Measurements from ENCODE around the gene SNAI3.

Gene SNAI3

GRCh38 chr16:88678224-88678979, 7.9 kb downstream of the SNAI3 start:
- H3K4me3 ChIP-seq (replicated peaks; ENCODE audit: low read depth, low read length), result no peak overlapping the region
- no peak for TF ChIP-seq CTCF (IDR thresholded peaks at IDR 0.05; ENCODE audit: low read depth, low read length, missing control alignments)
- no peak for DNase-seq (ENCODE audit: extremely low read depth, low read depth)

- no peak overlapping the region for H3K4me3 ChIP-seq (replicated peaks; ENCODE audit: low read depth, low read length)
- no peak for DNase-seq (ENCODE audit: extremely low read depth, low read depth)
- TF ChIP-seq CTCF (IDR thresholded peaks at IDR 0.05; ENCODE audit: low read depth, low read length, missing control alignments), result no peak
Observed at GRCh38 chr16:88677721-88678120, 8.6 kb downstream of the SNAI3 start.

GRCh38 chr16:88676502-88677242, 9.6 kb downstream of the SNAI3 start:
- TF ChIP-seq CTCF (IDR thresholded peaks at IDR 0.05; ENCODE audit: low read depth, low read length, missing control alignments), result no peak
- no peak overlapping the region for H3K4me3 ChIP-seq (replicated peaks; ENCODE audit: low read depth, low read length)
- no peak for DNase-seq (ENCODE audit: extremely low read depth, low read depth)

GRCh38 chr16:88673716-88674379, 12.5 kb downstream of the SNAI3 start:
- no peak for DNase-seq (ENCODE audit: extremely low read depth, low read depth)
- TF ChIP-seq CTCF (IDR thresholded peaks at IDR 0.05; ENCODE audit: low read depth, low read length, missing control alignments), result no peak
- H3K4me3 ChIP-seq (replicated peaks; ENCODE audit: low read depth, low read length), result no peak overlapping the region

- no peak for DNase-seq (ENCODE audit: extremely low read depth, low read depth)
Observed at GRCh38 chr16:88672776-88673175, 13.5 kb downstream of the SNAI3 start.

GRCh38 chr16:88671806-88672205, 14.5 kb downstream of the SNAI3 start:
- TF ChIP-seq CTCF (IDR thresholded peaks at IDR 0.05; ENCODE audit: low read depth, low read length, missing control alignments), result no peak
- DNase-seq (ENCODE audit: extremely low read depth, low read depth), result no peak

More at GRCh38 chr16:88672776-88673175, 13.5 kb downstream of the SNAI3 start:
- no peak overlapping the region for H3K4me3 ChIP-seq (replicated peaks; ENCODE audit: low read depth, low read length)
- TF ChIP-seq CTCF (IDR thresholded peaks at IDR 0.05; ENCODE audit: low read depth, low read length, missing control alignments), result peak; percentile 30

More at GRCh38 chr16:88671806-88672205, 14.5 kb downstream of the SNAI3 start:
- no peak overlapping the region for H3K4me3 ChIP-seq (replicated peaks; ENCODE audit: low read depth, low read length)
